GM10266 (cell line): ENCODE results near the gene NRXN3.

Source experiments
- DNase-seq: peaks from one replicate; pipeline ENCODE4 v3.0.0; 2012; ENCODE audit errors: extremely low spot score
- CTCF ChIP-seq: IDR thresholded peaks from 2 replicates; pipeline ENCODE4 v1.5.1; 2012; ENCODE audit warnings: mild to moderate bottlenecking, low read depth; ENCODE audit not compliant: control insufficient read depth, insufficient read depth; ENCODE audit errors: missing control alignments

NRXN3 gene

GRCh38 chr14:79331830-79332229 is 1161.7 kb downstream of the NRXN3 start:
- TF ChIP-seq CTCF = no peak
- no peak for DNase-seq

GRCh38 chr14:79332504-79333197 is 1162.5 kb downstream of the NRXN3 start:
- DNase-seq = no peak
- TF ChIP-seq CTCF = no peak

GRCh38 chr14:79333198-79333546 is 1163.0 kb downstream of the NRXN3 start:
- no peak for DNase-seq
- TF ChIP-seq CTCF = no peak

- no peak for DNase-seq
These were observed 1164.1 kb downstream of the NRXN3 start for GRCh38 chr14:79334272-79334671.

GRCh38 chr14:79337761-79338160 is 1167.6 kb downstream of the NRXN3 start:
- DNase-seq = no peak

More at GRCh38 chr14:79334272-79334671, 1164.1 kb downstream of the NRXN3 start:
- no peak for TF ChIP-seq CTCF

GRCh38 chr14:79342942-79343341 is 1172.8 kb downstream of the NRXN3 start:
- TF ChIP-seq CTCF = no peak

More at GRCh38 chr14:79337761-79338160, 1167.6 kb downstream of the NRXN3 start:
- no peak for TF ChIP-seq CTCF

GRCh38 chr14:79351011-79351410 is 1180.8 kb downstream of the NRXN3 start:
- no peak for TF ChIP-seq CTCF
- DNase-seq = no peak

More at GRCh38 chr14:79342942-79343341, 1172.8 kb downstream of the NRXN3 start:
- no peak for DNase-seq
